Measurements from ENCODE around the gene ZC3H13. TPM values are rescaled to one million over a fixed set of nuclear protein-coding genes. Genes with fewer than 3 reads are reported as not detected.

Gene ZC3H13
- total RNA-seq, 1 experiment from 2014 or later, result 45.0 TPM

GRCh38 chr13:45996631-45997030 is 55.9 kb downstream of the ZC3H13 start:
- no peak overlapping the region for H3K4me3 Mint-ChIP-seq (ENCODE audit: unreplicated experiment)
- TF ChIP-seq CTCF (IDR thresholded peaks at IDR 0.05; ENCODE audit: insufficient read depth in 1 of 2, low read depth in 1 of 2, low read length in 1 of 2, severe bottlenecking in 1 of 2, unreplicated experiment in 1 of 2), result no peak
- Histone ChIP-seq H3K27me3 (replicated peaks; ENCODE audit: control insufficient read depth, insufficient read depth, low read length) (no peaks in the 10 kb centered on the region), H3K36me3 (ENCODE audit: control insufficient read depth, insufficient read depth, low read length) (0 out of 2 replicates have a peak, but pooled peaks cover 2% of the 10 kb centered on the region), H3K4me1 (no peaks in the 10 kb centered on the region), H3K9me3 (no peaks in the 10 kb centered on the region), H3K4me3 (ENCODE audit: low read depth, low read length) (no peak overlapping the region)
- intact Hi-C loops (cut with micrococcal nuclease; ENCODE audit: unreplicated experiment), result no loop called here
- no peak overlapping the region for H3K27ac Mint-ChIP-seq (ENCODE audit: unreplicated experiment)
- no TSS peak for BruUV-seq (replicated peaks)
- CTCF ChIA-PET, result no interaction called here
- peaks cover 37% of the 10 kb centered on the region for H3K36me3 Mint-ChIP-seq (ENCODE audit: insufficient read depth, unreplicated experiment)
- POLR2A ChIA-PET, result no interaction called here
- H3K27me3 Mint-ChIP-seq (ENCODE audit: insufficient read depth, unreplicated experiment), result no peaks in the 10 kb centered on the region
- H3K9me3 Mint-ChIP-seq (ENCODE audit: unreplicated experiment), result no peaks in the 10 kb centered on the region
- DNase-seq, result no peak
- no peaks in the 10 kb centered on the region for H3K4me1 Mint-ChIP-seq (ENCODE audit: low read depth, unreplicated experiment)

GRCh38 chr13:45995245-45995644 is 57.3 kb downstream of the ZC3H13 start:
- Mint-ChIP-seq H3K27ac (ENCODE audit: unreplicated experiment) (no peak overlapping the region), H3K4me1 (ENCODE audit: low read depth, unreplicated experiment) (no peaks in the 10 kb centered on the region), H3K4me3 (ENCODE audit: unreplicated experiment) (no peak overlapping the region), H3K27me3 (ENCODE audit: insufficient read depth, unreplicated experiment) (no peaks in the 10 kb centered on the region), H3K9me3 (ENCODE audit: unreplicated experiment) (no peaks in the 10 kb centered on the region), H3K36me3 (ENCODE audit: insufficient read depth, unreplicated experiment) (peaks cover 23% of the 10 kb centered on the region)
- H3K4me1 ChIP-seq, result no peaks in the 10 kb centered on the region
- H3K36me3 ChIP-seq (ENCODE audit: control insufficient read depth, insufficient read depth, low read length), result no peaks in the 10 kb centered on the region
- intact Hi-C loops (cut with micrococcal nuclease; ENCODE audit: unreplicated experiment), result no loop called here
- ChIA-PET CTCF (no interaction called here), POLR2A (no interaction called here)
- no TSS peak for BruUV-seq (replicated peaks)
- H3K4me3 ChIP-seq (ENCODE audit: low read depth, low read length), result no peak overlapping the region
- H3K9me3 ChIP-seq, result no peaks in the 10 kb centered on the region
- TF ChIP-seq CTCF (IDR thresholded peaks at IDR 0.05; ENCODE audit: insufficient read depth in 1 of 2, low read depth in 1 of 2, low read length in 1 of 2, severe bottlenecking in 1 of 2, unreplicated experiment in 1 of 2), result no peak
- DNase-seq, result no peak
- no peaks in the 10 kb centered on the region for H3K27me3 ChIP-seq (replicated peaks; ENCODE audit: control insufficient read depth, insufficient read depth, low read length)

- H3K27me3 ChIP-seq (replicated peaks; ENCODE audit: control insufficient read depth, insufficient read depth, low read length), result no peaks in the 10 kb centered on the region
- H3K4me1 ChIP-seq, result no peaks in the 10 kb centered on the region
- Mint-ChIP-seq H3K27ac (ENCODE audit: unreplicated experiment) (no peak overlapping the region), H3K36me3 (ENCODE audit: insufficient read depth, unreplicated experiment) (peaks cover 22% of the 10 kb centered on the region), H3K4me1 (ENCODE audit: low read depth, unreplicated experiment) (no peaks in the 10 kb centered on the region), H3K4me3 (ENCODE audit: unreplicated experiment) (no peak overlapping the region), H3K9me3 (ENCODE audit: unreplicated experiment) (no peaks in the 10 kb centered on the region), H3K27me3 (ENCODE audit: insufficient read depth, unreplicated experiment) (no peaks in the 10 kb centered on the region)
- no peak for DNase-seq
- no peaks in the 10 kb centered on the region for H3K36me3 ChIP-seq (ENCODE audit: control insufficient read depth, insufficient read depth, low read length)
- CTCF ChIA-PET, result no interaction called here
- POLR2A ChIA-PET, result no interaction called here
- no peak for TF ChIP-seq CTCF (IDR thresholded peaks at IDR 0.05; ENCODE audit: insufficient read depth in 1 of 2, low read depth in 1 of 2, low read length in 1 of 2, severe bottlenecking in 1 of 2, unreplicated experiment in 1 of 2)
- intact Hi-C loops (cut with micrococcal nuclease; ENCODE audit: unreplicated experiment), result no loop called here
- H3K4me3 ChIP-seq (ENCODE audit: low read depth, low read length), result no peak overlapping the region
- no TSS peak for BruUV-seq (replicated peaks)
- no peaks in the 10 kb centered on the region for H3K9me3 ChIP-seq
These were observed 57.8 kb downstream of the ZC3H13 start for GRCh38 chr13:45994752-45995151.
